ENCODE results near the gene CHST2.
A peak's percentile ranks its signal among the peaks of the same experiment; 100 is the strongest.
"Not testable (repeated sequence)": the region's sequence is repeated elsewhere in the genome, so short reads cannot be mapped to it uniquely, and the experiment has no call there.

Gene CHST2

GRCh38 chr3:143158014-143158988 is 38.7 kb downstream of the CHST2 start:
- no peak for DNase-seq (ENCODE audit: low read depth, low spot score)

GRCh38 chr3:143160437-143160836 is 40.9 kb downstream of the CHST2 start:
- no peak for DNase-seq (ENCODE audit: low read depth, low spot score)
- no peak overlapping the region for H3K4me3 ChIP-seq (ENCODE audit: low read length)

More at GRCh38 chr3:143158014-143158988, 38.7 kb downstream of the CHST2 start:
- no peak overlapping the region for H3K4me3 ChIP-seq (ENCODE audit: low read length)

- H3K4me3 ChIP-seq (ENCODE audit: low read length) = no peak overlapping the region
Observed at GRCh38 chr3:143163562-143164100, 44.1 kb downstream of the CHST2 start.

GRCh38 chr3:143165211-143165610 is 45.6 kb downstream of the CHST2 start:
- no peak overlapping the region for H3K4me3 ChIP-seq (ENCODE audit: low read length)
- DNase-seq (ENCODE audit: low read depth, low spot score) = no peak

More at GRCh38 chr3:143163562-143164100, 44.1 kb downstream of the CHST2 start:
- no peak for DNase-seq (ENCODE audit: low read depth, low spot score)

- not testable (repeated sequence) for H3K4me3 ChIP-seq (ENCODE audit: low read length); DNase-seq (ENCODE audit: low read depth, low spot score)
Observed at GRCh38 chr3:143165612-143166285, 46.2 kb downstream of the CHST2 start.

- H3K4me3 ChIP-seq (ENCODE audit: low read length) = no peak overlapping the region
- DNase-seq (ENCODE audit: low read depth, low spot score) = no peak
Observed at GRCh38 chr3:143166376-143166775, 46.8 kb downstream of the CHST2 start.

GRCh38 chr3:143167969-143168854 is 48.6 kb downstream of the CHST2 start:
- no peak overlapping the region for H3K4me3 ChIP-seq (ENCODE audit: low read length)
- DNase-seq (ENCODE audit: low read depth, low spot score) = peak; percentile 69

- no peak for DNase-seq (ENCODE audit: low read depth, low spot score)
- no peak overlapping the region for H3K4me3 ChIP-seq (ENCODE audit: low read length)
Observed at GRCh38 chr3:143168855-143169192, 49.3 kb downstream of the CHST2 start.

GRCh38 chr3:143170074-143170473 is 50.5 kb downstream of the CHST2 start:
- peak overlapping the region; percentile 29 for H3K4me3 ChIP-seq (ENCODE audit: low read length)
- peak; percentile 64 for DNase-seq (ENCODE audit: low read depth, low spot score)

GRCh38 chr3:143170676-143171075 is 51.1 kb downstream of the CHST2 start:
- H3K4me3 ChIP-seq (ENCODE audit: low read length) = peak overlapping the region; percentile 29
- peak; percentile 90 for DNase-seq (ENCODE audit: low read depth, low spot score)

GRCh38 chr3:143171141-143171980 is 51.8 kb downstream of the CHST2 start:
- H3K4me3 ChIP-seq (ENCODE audit: low read length) = peak overlapping the region; percentile 29
- peak; percentile 98 for DNase-seq (ENCODE audit: low read depth, low spot score)

- no peak for DNase-seq (ENCODE audit: low read depth, low spot score)
- no peak overlapping the region for H3K4me3 ChIP-seq (ENCODE audit: low read length)
Observed at GRCh38 chr3:143172062-143172794, 52.7 kb downstream of the CHST2 start.

GRCh38 chr3:143172795-143173145 is 53.2 kb downstream of the CHST2 start:
- no peak for DNase-seq (ENCODE audit: low read depth, low spot score)
- H3K4me3 ChIP-seq (ENCODE audit: low read length) = no peak overlapping the region

- no peak for DNase-seq (ENCODE audit: low read depth, low spot score)
- H3K4me3 ChIP-seq (ENCODE audit: low read length) = no peak overlapping the region
Observed at GRCh38 chr3:143173242-143173641, 53.7 kb downstream of the CHST2 start.

Measured in Jurkat, Clone E6-1 (cell line).